Dedifferentiated amniotic fluid mesenchymal stem cell (primary cell): ENCODE measurements around the gene RASAL1.

Source experiments
- DNase-seq: peaks from one replicate; pipeline ENCODE4 v3.0.0-alpha.2; 2016; ENCODE audit errors: extremely low spot score

Gene RASAL1

DNA sequence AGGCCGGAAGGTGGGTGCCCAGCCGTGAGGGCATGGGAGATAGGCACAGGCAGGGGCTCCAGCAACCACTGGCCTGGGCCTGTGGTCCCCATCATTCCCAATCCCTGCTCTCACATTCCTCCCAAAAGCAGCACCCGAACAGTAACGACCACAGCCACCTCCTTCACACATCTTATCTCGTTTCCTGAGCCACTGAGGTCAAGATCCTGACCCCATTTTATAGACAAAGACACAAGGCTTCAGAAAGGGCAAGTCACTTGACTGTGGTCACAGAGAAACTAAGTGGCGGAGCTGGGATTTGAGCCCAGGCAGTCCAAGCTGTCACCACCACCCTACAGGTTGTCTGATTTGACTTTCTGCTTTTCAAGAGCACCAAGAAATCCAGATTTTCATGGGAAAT lies 40.2 kb downstream of the RASAL1 start:
- no peak for DNase-seq

DNA sequence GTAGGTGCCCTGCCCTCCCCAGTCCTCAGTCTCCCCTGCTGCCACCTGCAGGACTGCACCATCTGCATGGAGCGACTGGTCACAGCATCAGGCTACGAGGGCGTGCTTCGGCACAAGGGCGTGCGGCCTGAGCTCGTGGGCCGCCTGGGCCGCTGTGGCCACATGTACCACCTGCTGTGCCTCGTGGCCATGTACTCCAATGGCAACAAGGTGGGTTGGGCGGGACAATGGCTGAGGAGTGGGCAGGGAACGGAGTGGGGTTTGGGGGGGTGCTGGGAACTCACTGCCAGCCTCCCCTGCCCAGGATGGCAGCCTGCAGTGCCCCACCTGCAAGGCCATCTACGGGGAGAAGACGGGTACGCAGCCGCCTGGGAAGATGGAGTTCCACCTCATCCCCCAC lies 40.8 kb downstream of the RASAL1 start:
- DNase-seq = no peak

DNA sequence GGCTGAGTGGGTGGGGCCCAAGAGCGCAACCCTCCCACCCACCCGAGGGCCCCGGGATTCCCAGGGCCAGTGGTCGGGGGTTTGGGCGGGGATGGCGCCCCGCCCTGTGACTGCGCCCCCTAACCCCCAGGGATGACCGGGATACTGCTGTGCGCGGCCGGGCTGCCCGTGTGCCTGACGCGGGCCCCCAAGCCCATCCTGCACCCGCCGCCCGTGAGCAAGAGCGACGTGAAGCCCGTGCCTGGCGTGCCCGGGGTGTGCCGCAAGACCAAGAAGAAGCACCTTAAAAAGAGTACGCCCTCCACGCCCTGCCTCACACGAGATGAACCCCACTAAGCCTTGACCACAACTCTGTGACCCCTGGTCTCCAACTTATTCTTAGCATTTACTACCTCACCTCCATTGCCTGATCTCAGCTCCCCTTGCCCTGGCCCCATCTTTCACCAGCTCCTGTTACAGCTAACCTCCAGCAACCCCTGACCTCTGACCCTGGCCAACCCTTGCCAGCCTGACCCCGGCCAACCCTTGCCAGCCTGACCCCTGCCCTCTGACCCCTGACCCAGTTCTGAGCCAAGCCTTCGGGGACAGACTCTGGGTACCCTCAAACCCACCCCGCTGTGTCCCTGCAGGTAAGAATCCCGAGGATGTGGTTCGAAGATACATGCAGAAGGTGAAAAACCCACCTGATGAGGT lies 42.0 kb downstream of the RASAL1 start:
- no peak for DNase-seq

DNA sequence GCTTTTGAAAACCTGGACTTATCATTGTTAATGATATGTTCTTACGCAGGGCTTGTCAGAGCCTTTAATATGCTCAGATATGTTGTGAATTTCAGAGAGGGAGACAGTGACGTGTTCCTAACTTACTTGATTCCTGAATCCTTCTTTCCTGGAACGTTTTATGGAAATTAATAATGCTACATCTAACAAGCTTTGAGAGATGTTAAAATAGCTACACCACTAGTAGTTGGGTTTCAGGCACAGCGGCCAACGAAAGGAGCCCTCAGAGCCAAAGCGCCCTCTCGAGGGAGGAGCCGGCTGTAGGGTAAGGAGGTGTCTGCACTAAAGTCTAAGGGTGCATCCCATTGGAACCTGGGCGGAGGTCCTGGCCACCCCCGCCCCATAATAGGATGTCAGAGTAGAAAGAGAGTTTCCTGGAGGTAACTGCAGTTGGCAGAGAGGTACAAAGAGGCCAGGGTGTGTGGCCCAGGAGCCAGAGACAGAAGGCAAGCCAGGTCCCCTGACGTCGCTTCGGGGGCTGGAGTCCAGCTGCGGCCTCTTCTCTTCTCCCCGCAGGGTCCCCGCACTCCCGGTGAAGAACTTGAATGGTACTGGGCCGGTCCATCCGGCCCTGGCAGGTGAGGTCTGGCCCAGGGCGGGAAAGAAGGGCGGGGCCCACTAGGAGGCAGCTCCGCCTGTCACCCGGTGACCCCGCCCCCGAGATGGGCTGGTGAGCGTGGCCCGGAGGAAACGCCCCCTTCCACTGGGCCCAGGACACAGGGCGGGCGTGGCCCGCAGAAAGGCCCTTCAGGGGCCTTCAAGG lies 42.8 kb downstream of the RASAL1 start:
- no peak for DNase-seq

DNA sequence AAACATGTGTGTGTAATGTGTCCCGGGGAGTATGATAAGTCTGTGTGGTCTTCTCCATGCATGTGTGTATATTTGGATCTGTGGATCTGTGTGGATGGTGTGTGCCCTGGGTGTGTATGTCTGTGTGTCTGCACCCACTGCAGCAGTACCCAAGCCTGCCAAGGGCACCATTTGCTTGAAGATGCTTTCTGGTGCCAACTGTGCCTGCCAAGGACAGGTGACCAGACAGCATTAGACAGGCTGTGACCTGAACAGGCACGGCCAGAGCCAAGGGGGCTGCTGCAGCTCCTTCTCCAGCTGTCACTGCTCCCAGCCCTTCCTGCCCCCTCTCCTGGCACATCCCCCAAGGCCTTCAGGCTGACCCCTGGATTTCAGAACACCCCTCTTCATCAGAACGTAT lies 44.1 kb downstream of the RASAL1 start:
- no peak for DNase-seq

DNA sequence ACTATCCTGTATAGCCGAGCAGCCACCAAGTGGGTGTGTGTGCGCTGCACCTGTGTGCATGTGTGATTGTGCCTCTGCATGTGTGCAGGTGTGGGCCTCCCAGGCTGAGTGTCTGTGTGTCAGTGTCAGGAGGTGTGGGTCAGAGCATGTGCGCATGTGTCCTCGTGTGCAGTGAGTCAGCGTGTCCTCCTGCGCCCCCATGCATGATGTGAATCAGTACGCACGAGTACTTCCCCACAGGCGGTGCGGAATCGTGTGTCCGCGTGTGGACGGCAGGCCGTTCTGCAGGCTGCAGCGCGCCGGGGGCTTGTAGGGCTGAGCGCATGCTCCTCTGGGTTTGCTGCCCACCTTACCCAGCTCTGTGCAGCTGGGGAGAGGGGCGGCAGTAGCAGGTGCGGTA lies 44.8 kb downstream of the RASAL1 start:
- DNase-seq = no peak

DNA sequence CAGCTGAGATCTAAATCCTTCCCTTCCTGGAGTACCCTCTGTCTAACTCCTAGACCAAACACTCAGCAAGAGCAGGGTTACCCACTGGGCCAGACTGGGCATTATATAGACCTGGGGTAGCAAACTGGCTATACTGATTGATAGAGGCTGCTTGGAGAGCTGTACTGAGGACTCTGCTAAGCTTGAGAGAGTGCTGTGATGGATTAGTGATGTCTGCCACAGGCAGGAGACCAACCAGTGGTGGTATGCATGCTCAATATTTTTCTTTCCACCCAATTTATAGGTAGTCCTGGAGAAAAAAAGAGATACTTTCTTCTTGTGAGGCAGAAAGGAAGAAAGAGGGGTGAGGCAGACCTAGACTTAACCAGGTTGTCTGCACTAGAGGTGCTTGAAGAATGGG lies 45.7 kb downstream of the RASAL1 start:
- DNase-seq = no peak

DNA sequence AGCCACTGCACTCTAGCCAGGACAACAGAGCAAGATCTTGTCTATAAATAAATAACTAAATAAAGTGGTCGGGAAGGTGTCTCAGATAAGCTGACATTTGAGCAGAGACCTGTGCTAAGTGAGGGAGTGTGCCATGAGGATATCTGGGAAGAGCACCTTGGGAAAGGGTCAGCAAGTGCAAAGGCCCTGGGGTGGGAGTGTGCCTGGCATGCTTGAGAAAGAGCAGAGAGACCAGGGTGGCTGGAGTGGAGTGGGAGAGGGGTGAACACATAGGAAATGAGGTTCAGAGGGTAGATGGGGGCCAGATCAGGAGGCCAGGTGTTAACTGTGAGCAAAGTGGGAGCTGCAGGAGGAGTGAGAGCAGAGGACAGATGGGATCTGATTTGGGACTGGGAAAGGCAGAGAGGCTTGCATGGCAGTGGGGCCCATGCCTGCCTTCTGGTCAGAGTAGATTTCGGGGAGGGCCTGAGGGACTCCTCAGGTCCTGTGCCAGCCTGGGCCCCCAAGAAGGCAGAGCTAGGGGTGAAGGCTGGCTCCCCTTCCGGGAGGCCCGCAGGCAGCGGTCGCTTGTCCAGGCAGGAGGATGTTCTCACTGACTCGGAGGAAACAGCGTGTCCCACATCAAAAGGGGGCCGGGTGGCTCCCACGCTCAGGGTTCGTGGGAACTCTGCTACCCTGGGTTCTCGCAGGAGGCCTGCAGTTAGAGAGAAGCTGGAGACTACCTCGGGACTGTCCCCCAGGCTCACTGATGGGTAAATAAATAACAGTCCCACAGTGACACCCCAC lies 46.4 kb downstream of the RASAL1 start:
- DNase-seq = no peak

DNA sequence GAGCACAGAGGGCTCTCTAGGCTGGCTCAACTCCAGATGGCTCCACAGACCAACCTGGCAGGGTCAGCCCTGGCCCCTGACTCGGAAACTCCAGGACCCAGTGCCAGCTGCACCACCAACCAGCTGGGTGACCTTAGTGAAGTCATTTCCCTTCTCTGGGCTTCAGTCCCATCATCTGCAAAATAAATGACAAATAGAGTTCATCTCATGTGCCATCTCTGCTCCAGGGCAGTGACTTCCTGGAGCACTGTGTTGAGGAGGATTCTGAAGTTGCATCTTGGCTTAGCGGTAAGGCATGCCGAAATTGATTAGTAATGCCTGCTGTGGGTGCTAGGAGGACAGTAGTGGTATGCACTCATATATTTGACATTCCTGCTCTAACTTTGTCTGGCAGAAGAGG lies 47.5 kb downstream of the RASAL1 start:
- no peak for DNase-seq

DNA sequence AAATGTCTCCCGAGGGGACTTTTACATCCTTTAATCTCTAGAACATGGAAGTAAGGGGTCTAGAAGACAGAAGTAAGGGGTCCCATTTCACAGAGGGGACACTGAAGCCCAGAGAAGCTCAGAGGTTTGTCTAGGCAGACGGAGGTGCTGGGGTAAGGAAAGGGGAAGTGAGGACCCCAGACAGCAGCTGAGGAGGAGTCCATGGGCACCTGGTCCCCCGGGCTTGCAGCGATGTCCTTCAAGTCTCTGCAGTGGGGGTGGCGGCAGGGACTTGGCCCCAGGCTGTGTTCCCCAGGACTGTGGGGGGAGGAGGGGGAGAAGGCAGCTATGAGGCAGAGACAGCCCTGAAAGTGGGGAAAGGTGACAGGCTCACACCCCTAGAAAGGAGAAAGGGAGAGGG lies 48.4 kb downstream of the RASAL1 start:
- no peak for DNase-seq

DNA sequence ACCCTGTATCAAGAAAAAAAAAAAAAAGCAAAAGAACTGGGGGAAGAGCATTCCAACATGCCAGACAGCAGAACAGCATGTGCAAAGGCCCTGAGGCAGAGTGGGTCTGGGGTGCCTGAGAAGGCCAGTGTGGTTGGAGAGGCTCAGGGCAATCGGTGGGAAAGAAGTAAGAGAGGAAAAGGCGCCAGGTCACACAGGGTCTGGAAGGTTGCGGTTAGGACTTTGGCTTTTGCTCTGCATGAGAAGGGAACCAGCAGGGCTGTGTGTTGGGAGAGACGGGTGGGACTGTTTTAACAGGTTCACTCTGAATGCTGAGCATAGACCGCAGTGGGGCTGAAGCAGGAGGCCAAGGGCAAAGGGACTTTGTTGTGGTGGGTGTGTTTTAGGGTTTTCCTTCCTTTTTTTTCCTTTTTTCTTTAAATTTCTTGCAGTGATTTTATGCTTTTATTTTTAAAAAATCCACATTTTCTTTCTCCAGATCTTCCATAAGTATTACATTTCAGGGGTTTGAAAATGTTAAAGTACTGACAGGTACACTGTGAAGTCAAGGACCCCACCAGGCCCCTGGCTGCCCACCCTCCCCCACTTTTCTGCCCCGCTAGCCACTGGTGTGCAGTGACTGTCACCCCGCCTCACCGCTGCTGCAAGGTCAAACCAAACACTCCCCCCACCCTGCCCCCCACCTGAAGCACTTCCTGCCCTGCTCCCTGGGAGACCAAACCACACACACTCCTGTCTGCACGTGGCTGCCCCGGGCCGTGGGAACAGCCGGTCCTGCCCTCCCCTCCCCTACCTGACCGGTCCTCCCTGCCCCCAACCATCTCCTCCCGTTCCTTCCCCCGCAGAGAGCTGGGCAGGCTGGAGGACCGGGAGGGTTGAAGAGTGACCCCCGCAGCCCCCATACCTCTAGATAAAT lies 49.1 kb downstream of the RASAL1 start:
- no peak for DNase-seq

DNA sequence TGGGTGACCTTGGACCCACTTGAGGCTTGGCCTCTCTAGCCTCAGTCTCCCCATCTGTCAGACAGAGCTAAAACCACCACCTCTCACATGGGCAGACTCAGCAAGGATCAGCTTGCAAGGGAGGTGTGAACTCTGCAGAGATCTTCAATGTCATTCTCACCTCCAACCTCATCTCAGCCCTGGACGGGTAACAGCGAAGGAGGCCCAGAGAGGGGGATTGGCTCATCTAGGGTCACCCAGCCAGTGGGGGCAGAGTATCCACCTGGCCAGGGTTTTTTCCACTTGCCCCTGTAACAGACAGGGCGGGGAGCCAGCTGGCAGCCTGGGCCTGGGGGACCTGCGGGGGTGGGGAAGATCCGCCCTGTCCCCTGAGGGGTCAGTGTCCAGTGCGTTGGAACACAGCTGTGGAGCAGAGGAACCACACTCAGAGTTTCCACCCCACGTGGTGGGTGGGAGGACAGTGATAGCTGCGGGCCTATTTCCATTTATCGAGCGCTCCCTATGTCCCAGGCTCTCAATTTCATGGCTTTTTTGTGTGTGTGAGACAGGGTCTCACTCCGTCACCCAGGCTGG lies 51.6 kb downstream of the RASAL1 start:
- no peak for DNase-seq

DNA sequence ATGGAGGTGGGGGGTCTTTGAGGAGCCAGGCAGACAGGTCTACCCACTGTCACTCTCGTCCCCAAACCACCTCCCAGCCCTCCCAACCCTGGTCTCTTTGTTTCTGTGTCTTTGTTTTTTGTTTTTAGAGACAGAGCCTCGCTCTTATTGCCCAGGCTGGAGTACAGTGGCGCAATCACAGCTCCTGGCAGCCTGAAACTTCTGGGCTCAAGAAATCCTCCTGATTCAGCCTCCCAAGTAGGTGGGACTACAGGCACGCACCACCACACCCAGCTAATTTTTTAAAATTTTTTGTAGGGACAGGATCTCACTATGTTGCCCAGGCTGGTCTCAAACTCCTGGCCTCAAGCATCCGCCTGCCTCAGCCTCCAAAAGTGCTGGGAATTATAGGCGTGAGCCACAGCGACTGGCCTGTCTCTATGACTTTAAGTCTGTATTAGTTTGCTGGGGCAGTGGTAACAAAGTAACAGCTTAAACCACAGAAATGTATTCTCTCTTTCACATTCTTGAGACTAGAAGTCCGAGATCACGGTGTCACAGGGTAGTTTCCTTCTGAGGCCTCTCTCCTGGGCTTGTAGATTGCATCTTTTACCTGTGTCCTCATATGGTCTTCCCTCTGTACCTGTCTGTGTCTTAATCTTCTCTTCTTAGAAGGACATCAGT lies 52.9 kb downstream of the RASAL1 start:
- DNase-seq = no peak

DNA sequence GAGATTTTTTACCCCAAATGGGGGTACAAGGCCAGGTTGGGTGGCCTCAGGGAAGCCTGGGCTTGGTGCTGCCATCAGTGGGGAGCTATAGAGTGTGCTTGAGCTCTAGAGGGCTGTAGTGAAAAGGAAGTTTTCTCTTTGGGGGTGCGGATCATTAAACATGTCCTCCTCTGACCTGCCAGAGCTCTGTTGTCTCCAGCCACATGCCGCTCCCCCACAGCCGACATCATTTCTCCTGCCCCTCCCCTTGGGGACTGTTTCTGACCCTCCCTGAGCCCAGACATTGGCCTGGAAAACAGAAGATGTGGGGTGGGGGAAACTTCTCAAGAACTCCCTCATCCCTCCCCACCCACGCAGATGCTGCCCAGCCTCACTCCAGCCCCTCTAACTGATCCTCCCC lies 53.7 kb downstream of the RASAL1 start:
- no peak for DNase-seq

DNA sequence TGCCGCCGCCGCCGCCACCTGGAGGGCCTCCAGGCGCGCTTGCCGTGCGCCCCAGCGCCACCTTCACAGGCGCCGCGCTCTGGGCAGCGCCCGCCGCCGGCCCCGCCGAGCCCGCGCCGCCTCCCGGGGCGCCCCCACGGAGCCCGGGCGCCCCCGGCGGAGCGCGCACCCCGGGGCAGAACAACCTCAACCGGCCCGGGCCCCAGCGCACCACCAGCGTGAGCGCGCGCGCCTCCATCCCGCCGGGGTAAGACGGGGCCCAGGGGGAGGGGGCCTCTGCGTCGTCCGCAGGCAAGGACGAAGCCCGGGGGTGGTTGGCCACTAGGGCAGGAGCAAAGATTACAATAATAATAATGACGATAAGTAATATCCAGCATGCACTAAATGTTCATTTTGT lies 57.7 kb downstream of the RASAL1 start:
- DNase-seq = no peak

DNA sequence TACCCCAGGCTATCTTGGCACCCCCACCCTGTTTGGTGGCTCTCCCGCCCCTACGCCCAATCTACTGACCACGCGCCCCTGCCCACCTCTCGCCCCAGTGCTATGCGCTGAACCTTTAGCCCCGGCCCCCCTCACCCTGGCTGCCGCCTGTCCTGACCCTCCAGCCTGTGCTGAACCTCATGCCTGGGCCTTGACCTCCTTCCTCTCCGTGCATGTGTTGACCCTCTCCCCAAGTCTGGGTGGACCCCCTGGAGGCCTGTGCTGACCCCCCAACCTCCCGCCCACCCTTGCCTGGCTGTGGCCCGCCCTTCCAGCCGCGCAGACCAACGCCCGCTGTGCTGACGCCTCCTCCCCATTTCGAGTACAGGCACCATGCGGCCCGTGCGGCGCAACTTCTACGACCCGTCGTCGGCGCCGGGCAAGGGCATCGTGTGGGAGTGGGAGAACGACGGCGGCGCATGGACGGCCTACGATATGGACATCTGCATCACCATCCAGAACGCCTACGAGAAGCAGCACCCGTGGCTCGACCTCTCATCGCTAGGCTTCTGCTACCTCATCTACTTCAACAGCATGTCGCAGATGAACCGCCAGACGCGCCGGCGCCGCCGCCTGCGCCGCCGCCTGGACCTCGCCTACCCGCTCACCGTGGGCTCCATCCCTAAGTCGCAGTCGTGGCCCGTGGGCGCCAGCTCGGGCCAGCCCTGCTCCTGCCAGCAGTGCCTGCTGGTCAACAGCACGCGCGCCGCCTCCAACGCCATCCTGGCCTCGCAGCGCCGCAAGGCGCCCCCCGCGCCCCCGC lies 58.3 kb downstream of the RASAL1 start:
- no peak for DNase-seq

DNA sequence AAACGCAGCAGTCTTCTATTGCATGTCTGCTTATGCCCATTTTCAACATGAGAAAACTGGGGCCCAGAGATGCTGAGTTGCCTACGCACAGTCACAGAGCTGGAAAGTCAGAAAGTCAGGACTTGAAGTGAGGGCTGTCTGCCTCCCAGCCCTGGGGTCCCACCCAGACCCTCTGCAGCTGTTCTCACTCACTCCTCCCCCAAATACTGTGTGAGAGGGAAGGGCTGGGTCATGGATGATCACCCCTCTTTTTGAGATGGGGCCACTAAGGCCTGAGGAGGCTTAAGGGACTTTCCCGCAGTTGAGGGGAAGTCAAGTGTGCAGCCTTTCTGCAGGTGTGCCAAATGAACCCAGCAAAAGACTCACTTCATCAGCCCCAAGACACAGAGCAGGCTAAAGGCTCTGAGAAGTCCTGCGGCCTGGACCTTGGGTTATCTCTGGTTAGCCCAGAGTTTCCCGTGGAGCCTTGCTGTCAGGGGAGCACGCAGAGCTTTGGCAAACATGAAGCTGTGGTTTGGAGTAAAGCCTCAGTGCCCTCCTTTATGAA lies 60.4 kb downstream of the RASAL1 start:
- DNase-seq = no peak

DNA sequence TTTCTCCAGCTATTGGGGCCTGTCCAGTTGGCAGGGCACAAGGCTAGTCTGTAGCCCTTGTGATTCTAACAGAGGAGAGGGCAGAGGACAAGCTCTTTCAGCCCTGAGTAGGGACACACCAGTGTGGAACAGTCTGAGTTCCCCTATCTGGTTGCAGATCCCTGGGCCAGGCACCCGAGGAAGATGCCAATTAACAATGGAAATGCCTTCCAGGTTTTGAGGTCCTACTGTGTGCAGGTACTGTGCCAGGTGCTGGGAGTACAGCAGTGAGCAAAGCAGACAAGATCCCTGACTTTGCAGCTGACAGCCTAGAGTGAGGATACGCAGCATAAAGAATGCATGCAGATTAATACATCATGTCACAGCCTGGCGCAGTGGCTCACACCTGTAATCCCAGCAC lies 62.0 kb downstream of the RASAL1 start:
- no peak for DNase-seq

DNA sequence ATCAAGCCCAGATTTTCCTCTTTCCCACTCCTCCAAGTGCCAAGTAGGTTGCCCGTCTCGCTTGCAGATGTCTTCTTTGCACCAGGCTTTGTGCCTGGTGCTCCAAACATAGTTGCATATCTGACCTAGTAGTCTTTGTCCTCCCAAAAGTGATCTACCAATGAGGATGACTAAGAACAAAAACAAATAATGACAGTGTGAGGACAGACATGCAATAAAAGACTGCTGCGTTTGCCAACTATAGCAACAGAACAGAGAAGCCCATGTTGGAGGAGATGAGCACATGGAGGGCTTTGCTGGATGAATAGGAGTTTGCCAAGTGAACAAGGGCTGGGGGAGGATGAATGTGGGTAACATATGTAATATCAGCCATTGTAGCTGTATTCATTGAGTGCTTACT lies 63.4 kb downstream of the RASAL1 start:
- DNase-seq = no peak
